ENCODE data around the gene MAPK11.

The MAPK11 gene

DNA sequence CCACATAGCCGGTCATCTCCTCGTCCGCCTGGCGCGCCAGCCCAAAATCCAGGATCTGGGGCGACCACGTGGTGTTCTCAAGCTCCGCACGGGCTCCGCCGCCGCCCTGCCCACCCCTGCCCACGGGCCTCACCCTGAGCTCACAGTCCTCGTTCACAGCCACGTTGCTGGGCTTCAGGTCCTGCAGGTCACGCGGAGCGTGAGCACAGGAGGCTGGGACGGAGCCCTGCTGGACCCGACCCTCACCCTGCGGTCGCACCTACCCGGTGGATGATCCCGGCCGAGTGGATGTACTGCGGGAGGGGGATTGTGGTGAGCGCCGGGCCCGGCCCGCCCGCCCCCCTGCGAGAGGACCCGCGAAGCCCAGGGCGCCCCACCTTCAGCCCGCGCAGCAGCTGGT is 3.2 kb downstream of the MAPK11 start:
- H3K4me3 ChIP-seq (ENCODE audit: low read length), result no peak overlapping the region
- peaks cover 19% of the 10 kb centered on the region for H3K27me3 ChIP-seq (ENCODE audit: control insufficient read depth, insufficient read depth, low read length)
- H3K36me3 ChIP-seq (ENCODE audit: control insufficient read depth, insufficient read depth, low read length), result no peaks in the 10 kb centered on the region
- no peak overlapping the region for H3K27ac ChIP-seq (ENCODE audit: low read depth, low read length)
- H3K4me1 ChIP-seq (ENCODE audit: control insufficient read depth, insufficient read depth, low read length), result peaks cover 8% of the 10 kb centered on the region
- H3K9ac ChIP-seq (ENCODE audit: low read length), result no peak overlapping the region

DNA sequence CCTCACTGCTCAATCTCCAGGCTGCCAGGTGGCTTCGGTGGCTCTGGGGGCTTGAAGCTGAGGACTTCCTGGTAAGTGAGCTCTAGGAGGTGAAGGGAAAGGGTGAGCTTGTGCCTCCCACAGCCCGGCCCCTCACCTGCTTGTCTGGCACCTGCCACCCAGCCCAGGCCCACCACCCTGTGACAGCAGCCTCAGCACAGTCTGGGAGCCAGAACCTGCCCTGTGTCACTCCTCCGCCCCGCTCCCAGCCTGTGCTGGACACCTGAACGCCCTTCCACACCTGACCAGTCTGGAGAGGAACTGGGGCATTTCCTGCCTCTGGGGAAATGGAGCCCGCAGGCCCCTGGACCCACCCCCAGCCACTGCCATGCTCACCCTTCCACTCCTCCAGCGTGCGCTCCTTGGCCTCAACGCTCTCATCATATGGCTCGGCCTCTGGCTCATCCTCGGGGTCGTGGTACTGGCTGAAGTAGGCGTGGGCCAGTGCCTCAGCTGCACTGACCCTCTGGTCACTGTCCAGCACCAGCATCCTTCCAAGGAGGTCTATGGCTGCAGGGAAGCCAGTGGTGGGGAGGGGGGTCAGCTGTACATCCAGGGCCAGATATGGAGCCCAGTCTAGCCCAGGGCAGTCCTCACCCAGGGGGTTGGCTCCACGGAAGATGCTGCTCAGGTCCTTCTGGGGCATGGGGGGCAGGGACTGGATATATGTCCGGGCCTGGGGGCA is 5.1 kb downstream of the MAPK11 start:
- Histone ChIP-seq H3K27me3 (ENCODE audit: control insufficient read depth, insufficient read depth, low read length) (peaks cover 27% of the 10 kb centered on the region), H3K27ac (ENCODE audit: low read depth, low read length) (no peak overlapping the region), H3K36me3 (ENCODE audit: control insufficient read depth, insufficient read depth, low read length) (no peaks in the 10 kb centered on the region), H3K4me3 (ENCODE audit: low read length) (no peak overlapping the region), H3K4me1 (ENCODE audit: control insufficient read depth, insufficient read depth, low read length) (peaks cover 2% of the 10 kb centered on the region), H3K9ac (ENCODE audit: low read length) (no peak overlapping the region)

- no peak overlapping the region for H3K27ac ChIP-seq (ENCODE audit: low read depth, low read length)
- no peak overlapping the region for H3K4me3 ChIP-seq (ENCODE audit: low read length)
- no peaks in the 10 kb centered on the region for H3K36me3 ChIP-seq (ENCODE audit: control insufficient read depth, insufficient read depth, low read length)
- peaks cover 2% of the 10 kb centered on the region for H3K4me1 ChIP-seq (ENCODE audit: control insufficient read depth, insufficient read depth, low read length)
- no peak overlapping the region for H3K9ac ChIP-seq (ENCODE audit: low read length)
- peaks cover 29% of the 10 kb centered on the region for H3K27me3 ChIP-seq (ENCODE audit: control insufficient read depth, insufficient read depth, low read length)
Observed at GRCh38 chr22:50264104-50264745, 6.0 kb downstream of the MAPK11 start.

DNA sequence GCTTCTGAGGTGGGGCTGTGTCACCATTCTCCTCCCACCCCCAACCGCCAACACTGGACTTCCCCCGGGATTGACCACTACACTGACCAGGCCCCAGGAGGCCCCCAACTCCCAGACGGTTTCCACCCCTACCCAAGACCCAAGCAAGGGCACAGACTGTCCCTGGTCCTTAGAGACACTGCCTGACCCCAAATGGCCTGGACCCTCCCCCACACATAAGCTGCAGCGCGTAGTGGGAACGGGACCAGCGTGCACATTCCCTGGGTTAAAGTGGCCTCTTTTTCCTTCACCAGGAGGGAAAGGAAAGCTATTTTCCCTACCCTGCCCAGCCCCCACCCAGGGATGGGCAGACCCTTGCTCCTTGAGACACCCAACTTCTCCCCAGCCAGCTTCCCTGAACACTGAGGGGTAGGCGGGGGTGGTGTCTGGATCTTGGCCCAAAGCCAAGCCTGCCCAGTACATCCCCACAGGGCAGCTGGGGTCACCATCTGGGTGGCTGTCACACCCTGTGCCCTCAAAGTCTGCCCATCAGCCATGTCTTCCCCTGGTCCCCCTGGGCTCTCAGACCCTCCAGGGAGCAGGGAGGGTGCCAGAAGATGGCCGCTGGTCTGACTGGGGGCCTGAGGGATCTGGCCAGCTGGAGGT is 7.1 kb downstream of the MAPK11 start:
- no peaks in the 10 kb centered on the region for H3K36me3 ChIP-seq (ENCODE audit: control insufficient read depth, insufficient read depth, low read length)
- no peak overlapping the region for H3K9ac ChIP-seq (ENCODE audit: low read length)
- peaks cover 2% of the 10 kb centered on the region for H3K4me1 ChIP-seq (ENCODE audit: control insufficient read depth, insufficient read depth, low read length)
- no peak overlapping the region for H3K27ac ChIP-seq (ENCODE audit: low read depth, low read length)
- H3K4me3 ChIP-seq (ENCODE audit: low read length), result no peak overlapping the region
- H3K27me3 ChIP-seq (ENCODE audit: control insufficient read depth, insufficient read depth, low read length), result peaks cover 29% of the 10 kb centered on the region

DNA sequence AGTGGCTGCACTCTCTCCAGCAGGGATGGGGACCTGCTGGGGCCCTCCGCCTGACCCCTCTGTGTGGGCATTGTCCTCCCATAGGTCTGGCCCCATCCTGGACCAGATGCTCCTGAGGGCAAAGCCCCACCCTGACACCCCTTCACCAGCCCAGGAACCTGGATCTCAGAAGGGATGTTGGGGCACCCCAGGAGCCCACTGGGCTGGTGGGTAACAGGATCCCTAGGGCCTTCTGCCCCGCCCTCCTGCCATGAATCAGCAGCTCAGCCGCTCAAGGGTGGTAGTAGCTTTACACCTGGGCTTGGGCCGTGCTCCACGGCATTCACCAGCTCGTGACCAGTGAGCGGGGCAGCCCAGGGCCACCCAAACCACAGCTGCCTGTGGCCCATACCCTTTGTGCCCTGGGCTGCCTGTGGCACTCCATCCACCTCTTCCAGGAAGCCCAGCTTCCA is 7.7 kb downstream of the MAPK11 start:
- Histone ChIP-seq H3K36me3 (ENCODE audit: control insufficient read depth, insufficient read depth, low read length) (no peaks in the 10 kb centered on the region), H3K4me3 (ENCODE audit: low read length) (no peak overlapping the region), H3K4me1 (ENCODE audit: control insufficient read depth, insufficient read depth, low read length) (peaks cover 2% of the 10 kb centered on the region), H3K9ac (ENCODE audit: low read length) (no peak overlapping the region), H3K27me3 (ENCODE audit: control insufficient read depth, insufficient read depth, low read length) (peaks cover 29% of the 10 kb centered on the region), H3K27ac (ENCODE audit: low read depth, low read length) (no peak overlapping the region)

DNA sequence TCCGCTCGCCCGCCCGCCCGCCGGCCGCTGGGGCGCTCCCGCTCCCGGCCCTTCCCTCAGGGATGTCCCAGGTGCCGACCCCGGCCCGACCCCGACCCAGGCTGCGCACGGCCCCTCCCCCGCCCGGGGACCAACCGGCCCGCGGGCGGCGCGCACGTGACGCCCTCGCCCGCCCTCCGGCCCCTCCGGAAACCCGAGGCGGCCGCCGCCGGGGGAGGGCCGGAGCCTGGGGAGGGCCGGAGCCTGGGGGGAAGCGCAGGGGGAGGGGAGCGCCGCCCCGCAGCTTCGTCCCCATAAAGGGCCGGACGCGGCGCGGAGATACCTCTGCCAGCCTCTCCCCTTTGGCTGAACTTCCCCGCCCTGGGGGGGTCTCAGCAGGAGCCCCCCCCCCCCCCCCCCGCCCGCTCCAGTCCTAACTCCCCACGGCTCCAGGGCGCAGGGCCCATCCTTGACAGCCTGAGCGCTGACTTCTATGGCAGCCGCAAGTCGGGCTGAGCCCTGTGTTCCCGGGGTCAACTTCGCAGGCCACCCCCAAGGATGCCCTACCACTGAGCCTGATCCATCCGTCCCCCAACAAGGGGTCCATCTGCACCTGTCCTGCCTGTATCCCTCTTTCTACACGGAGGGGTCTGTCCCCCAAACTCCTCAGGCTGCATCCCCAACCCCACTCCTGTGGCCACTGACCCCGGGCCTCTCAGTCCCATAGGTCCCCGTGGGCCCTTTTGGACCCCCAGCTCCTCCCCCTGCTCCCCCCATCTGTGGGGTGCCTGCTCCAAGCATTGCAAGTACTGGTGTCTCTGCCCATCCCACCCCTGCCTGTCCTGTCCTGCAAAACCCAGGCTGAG is 8.3 kb downstream of the MAPK11 start, which contains the start of gene MAPK12:
Gene MAPK12 (minus strand): TSS at position 69 of the 845 bp plus-strand sequence. CDS start 174 bp downstream, outside the sequence.
- no peak within 1 kb of the TSS for H3K27ac ChIP-seq (ENCODE audit: low read depth, low read length)
- no peaks in the 10 kb centered on the region for H3K36me3 ChIP-seq (ENCODE audit: control insufficient read depth, insufficient read depth, low read length)
- peak within 1 kb of the TSS; percentile 32 for H3K4me3 ChIP-seq (ENCODE audit: low read length)
- H3K27me3 ChIP-seq (ENCODE audit: control insufficient read depth, insufficient read depth, low read length), result peaks cover 29% of the 10 kb centered on the region
- H3K4me1 ChIP-seq (ENCODE audit: control insufficient read depth, insufficient read depth, low read length), result peaks cover under 1% of the 10 kb centered on the region
- no peak within 1 kb of the TSS for H3K9ac ChIP-seq (ENCODE audit: low read length)

DNA sequence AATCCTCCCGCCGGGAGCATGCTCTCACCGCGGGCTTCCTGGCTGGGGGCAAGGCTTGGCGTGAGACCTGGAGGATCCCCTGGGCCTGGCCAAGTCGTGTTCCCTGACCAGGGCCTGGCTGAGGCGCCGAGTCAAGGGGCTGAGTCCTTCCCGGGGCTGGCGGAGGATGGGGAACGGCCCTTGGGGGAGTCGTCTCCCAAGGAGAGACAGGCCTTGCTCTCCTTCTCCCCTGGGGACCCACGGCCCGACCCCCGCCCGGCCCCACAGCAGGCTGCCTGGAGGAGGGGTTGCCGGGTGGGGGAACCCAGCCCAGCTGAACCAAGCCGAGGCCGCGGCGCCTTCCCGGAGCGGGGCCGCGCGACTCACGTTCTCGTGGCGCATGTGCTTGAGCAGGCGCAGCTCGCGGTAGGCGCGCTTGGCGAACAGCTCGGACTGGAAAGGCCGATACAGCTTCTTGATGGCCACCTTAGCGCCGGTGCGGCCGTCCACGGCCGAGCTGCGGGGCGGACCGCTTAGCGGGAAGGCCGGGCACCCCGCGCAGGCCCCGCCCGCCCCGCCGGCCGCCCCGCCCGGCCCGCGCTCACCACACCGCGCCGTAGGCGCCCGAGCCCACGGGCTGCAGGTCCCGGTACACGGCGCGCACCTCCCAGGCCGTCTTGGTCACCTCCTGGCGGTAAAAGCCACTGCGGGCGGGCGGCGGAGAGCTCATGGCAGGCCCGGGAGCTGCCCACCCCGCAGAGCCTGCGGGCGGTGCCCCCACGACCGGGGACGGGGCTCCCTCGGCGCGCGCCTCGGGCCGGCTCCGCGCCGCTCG is 9.2 kb downstream of the MAPK11 start:
- H3K4me1 ChIP-seq (ENCODE audit: control insufficient read depth, insufficient read depth, low read length), result no peaks in the 10 kb centered on the region
- H3K36me3 ChIP-seq (ENCODE audit: control insufficient read depth, insufficient read depth, low read length), result no peaks in the 10 kb centered on the region
- peaks cover 31% of the 10 kb centered on the region for H3K27me3 ChIP-seq (ENCODE audit: control insufficient read depth, insufficient read depth, low read length)
- no peak overlapping the region for H3K27ac ChIP-seq (ENCODE audit: low read depth, low read length)
- H3K4me3 ChIP-seq (ENCODE audit: low read length), result peak overlapping the region; percentile 32
- H3K9ac ChIP-seq (ENCODE audit: low read length), result no peak overlapping the region

GRCh38 chr22:50260434-50260800 is 9.8 kb downstream of the MAPK11 start:
- Histone ChIP-seq H3K27ac (ENCODE audit: low read depth, low read length) (no peak overlapping the region), H3K36me3 (ENCODE audit: control insufficient read depth, insufficient read depth, low read length) (no peaks in the 10 kb centered on the region), H3K9ac (ENCODE audit: low read length) (no peak overlapping the region), H3K27me3 (ENCODE audit: control insufficient read depth, insufficient read depth, low read length) (peaks cover 31% of the 10 kb centered on the region), H3K4me1 (ENCODE audit: control insufficient read depth, insufficient read depth, low read length) (no peaks in the 10 kb centered on the region), H3K4me3 (ENCODE audit: low read length) (peak overlapping the region; percentile 32)

DNA sequence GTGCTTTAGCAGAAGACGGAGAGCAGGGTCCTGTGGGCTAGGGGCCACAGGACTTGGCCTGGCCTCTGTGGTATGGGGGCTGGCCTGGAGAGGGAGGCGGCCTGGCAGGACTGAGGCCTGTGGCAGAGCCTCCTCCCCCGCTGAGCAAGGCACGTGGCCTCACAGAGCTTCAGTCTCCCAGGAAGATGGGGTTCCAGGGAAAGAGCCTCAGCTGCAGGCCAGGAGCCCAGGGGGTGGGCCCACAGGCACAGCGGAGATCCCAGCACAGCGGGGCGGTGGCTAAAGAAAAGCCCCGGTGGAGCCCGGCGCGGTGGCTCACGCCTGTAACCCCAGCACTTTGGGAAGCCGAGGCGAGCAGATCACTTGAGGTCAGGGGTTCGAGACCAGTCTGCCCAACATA is 10.9 kb downstream of the MAPK11 start:
- Histone ChIP-seq H3K9ac (ENCODE audit: low read length) (no peak overlapping the region), H3K36me3 (ENCODE audit: control insufficient read depth, insufficient read depth, low read length) (no peaks in the 10 kb centered on the region), H3K4me3 (ENCODE audit: low read length) (no peak overlapping the region), H3K27ac (ENCODE audit: low read depth, low read length) (no peak overlapping the region), H3K27me3 (ENCODE audit: control insufficient read depth, insufficient read depth, low read length) (peaks cover 27% of the 10 kb centered on the region), H3K4me1 (ENCODE audit: control insufficient read depth, insufficient read depth, low read length) (no peaks in the 10 kb centered on the region)

DNA sequence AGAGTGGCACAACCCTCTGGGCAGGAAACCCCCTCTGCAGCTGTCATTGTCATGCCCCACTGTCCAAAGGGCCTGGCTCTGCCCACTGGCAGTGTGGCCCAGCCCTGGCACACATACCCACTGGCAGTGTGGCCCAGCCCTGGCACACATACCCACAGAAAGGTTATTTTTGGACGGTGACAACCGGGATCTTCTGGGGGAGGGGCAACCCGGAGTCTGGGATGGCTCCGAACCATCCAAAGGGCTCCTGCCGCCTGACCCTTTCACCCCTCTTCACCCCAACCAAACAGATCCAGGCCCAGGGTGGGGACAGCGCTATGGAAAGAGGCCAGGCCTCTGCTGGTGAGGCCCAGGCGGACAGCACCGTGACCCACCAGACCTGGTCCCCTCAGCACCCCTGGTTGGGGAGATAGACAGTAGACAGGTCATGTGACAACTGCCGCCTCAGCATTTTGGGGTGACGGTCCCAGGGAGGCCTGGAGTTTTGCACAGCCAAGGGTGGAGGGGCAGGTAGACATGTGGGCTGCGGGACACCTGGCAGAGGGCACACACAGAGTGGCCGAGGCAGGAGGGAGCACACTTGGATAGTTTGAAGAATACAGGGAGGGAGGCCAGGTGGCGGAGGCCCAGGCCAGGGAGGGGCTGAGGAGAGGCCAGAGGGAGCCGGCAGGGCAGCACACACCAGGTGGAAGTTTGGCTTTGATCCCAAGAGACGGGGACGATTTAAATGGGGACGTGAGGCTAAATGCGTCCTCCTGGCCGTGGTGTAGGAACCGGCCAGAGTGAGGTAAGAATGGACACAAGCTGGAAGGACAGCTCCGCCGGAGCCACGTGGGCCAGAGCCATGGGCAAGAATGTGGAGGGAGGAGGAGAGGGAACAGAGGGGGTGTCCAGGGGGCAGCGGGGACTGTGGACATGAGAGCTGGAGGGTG is 11.6 kb downstream of the MAPK11 start:
- H3K27ac ChIP-seq (ENCODE audit: low read depth, low read length), result no peak overlapping the region
- H3K9ac ChIP-seq (ENCODE audit: low read length), result no peak overlapping the region
- no peak overlapping the region for H3K4me3 ChIP-seq (ENCODE audit: low read length)
- H3K4me1 ChIP-seq (ENCODE audit: control insufficient read depth, insufficient read depth, low read length), result no peaks in the 10 kb centered on the region
- no peaks in the 10 kb centered on the region for H3K36me3 ChIP-seq (ENCODE audit: control insufficient read depth, insufficient read depth, low read length)
- peaks cover 27% of the 10 kb centered on the region for H3K27me3 ChIP-seq (ENCODE audit: control insufficient read depth, insufficient read depth, low read length)
